ENCODE results near the gene ADCY10.

Gene ADCY10

GRCh38 chr1:167767761-167768160 is 146.2 kb downstream of the ADCY10 start:
- no peaks in the 10 kb centered on the region for H3K9me3 ChIP-seq (ENCODE audit: low read length)
- no peak for TF ChIP-seq EZH2 (IDR thresholded peaks at IDR 0.05; ENCODE audit: borderline replicate concordance, low read length)
- TF ChIP-seq, protein P1, sequence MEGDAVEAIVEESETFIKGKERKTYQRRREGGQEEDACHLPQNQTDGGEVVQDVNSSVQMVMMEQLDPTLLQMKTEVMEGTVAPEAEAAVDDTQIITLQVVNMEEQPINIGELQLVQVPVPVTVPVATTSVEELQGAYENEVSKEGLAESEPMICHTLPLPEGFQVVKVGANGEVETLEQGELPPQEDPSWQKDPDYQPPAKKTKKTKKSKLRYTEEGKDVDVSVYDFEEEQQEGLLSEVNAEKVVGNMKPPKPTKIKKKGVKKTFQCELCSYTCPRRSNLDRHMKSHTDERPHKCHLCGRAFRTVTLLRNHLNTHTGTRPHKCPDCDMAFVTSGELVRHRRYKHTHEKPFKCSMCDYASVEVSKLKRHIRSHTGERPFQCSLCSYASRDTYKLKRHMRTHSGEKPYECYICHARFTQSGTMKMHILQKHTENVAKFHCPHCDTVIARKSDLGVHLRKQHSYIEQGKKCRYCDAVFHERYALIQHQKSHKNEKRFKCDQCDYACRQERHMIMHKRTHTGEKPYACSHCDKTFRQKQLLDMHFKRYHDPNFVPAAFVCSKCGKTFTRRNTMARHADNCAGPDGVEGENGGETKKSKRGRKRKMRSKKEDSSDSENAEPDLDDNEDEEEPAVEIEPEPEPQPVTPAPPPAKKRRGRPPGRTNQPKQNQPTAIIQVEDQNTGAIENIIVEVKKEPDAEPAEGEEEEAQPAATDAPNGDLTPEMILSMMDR (IDR thresholded peaks at IDR 0.05; ENCODE audit: low read length), result no peak
- H3K9me2 ChIP-seq (ENCODE audit: low read depth, low read length), result no peaks in the 10 kb centered on the region
- no peak overlapping the region for H2AFZ ChIP-seq (ENCODE audit: low read length)
- no peak overlapping the region for H3K9ac ChIP-seq (ENCODE audit: low read length)
- no peak overlapping the region for H3K4me2 ChIP-seq (ENCODE audit: low read length)
- no peaks in the 10 kb centered on the region for H3K27me3 ChIP-seq (ENCODE audit: insufficient read depth, low read length)
- no peaks in the 10 kb centered on the region for H3K4me1 ChIP-seq (ENCODE audit: insufficient read depth, low read length, severe bottlenecking)
- H3K36me3 ChIP-seq (ENCODE audit: insufficient read depth, low read length), result peaks cover 64% of the 10 kb centered on the region
- H3K27ac ChIP-seq (ENCODE audit: low read depth, low read length, poor library complexity, severe bottlenecking), result no peak overlapping the region
- H4K20me1 ChIP-seq (ENCODE audit: insufficient read depth, low read length), result no peaks in the 10 kb centered on the region
- H3F3A ChIP-seq (ENCODE audit: insufficient read depth, low read length), result no peaks in the 10 kb centered on the region
- H3K4me3 ChIP-seq (ENCODE audit: low read depth, low read length, poor library complexity, severe bottlenecking), result no peak overlapping the region
- no peaks in the 10 kb centered on the region for H3K79me2 ChIP-seq (ENCODE audit: insufficient read depth, low read length)

GRCh38 chr1:167766538-167766937 is 147.4 kb downstream of the ADCY10 start:
- no peaks in the 10 kb centered on the region for H3K9me3 ChIP-seq (ENCODE audit: low read length)
- no peaks in the 10 kb centered on the region for H3K9me2 ChIP-seq (ENCODE audit: low read depth, low read length)
- no peak overlapping the region for H2AFZ ChIP-seq (ENCODE audit: low read length)
- H3K4me1 ChIP-seq (ENCODE audit: insufficient read depth, low read length, severe bottlenecking), result no peaks in the 10 kb centered on the region
- H3K36me3 ChIP-seq (ENCODE audit: insufficient read depth, low read length), result peaks cover 51% of the 10 kb centered on the region
- H3K9ac ChIP-seq (ENCODE audit: low read length), result no peak overlapping the region
- H3K27me3 ChIP-seq (ENCODE audit: insufficient read depth, low read length), result no peaks in the 10 kb centered on the region
- H3K79me2 ChIP-seq (ENCODE audit: insufficient read depth, low read length), result no peaks in the 10 kb centered on the region
- H3F3A ChIP-seq (ENCODE audit: insufficient read depth, low read length), result no peaks in the 10 kb centered on the region
- no peak overlapping the region for H3K27ac ChIP-seq (ENCODE audit: low read depth, low read length, poor library complexity, severe bottlenecking)
- no peak overlapping the region for H3K4me3 ChIP-seq (ENCODE audit: low read depth, low read length, poor library complexity, severe bottlenecking)
- no peaks in the 10 kb centered on the region for H4K20me1 ChIP-seq (ENCODE audit: insufficient read depth, low read length)
- H3K4me2 ChIP-seq (ENCODE audit: low read length), result no peak overlapping the region
- TF ChIP-seq EZH2 (IDR thresholded peaks at IDR 0.05; ENCODE audit: borderline replicate concordance, low read length), result no peak
- TF ChIP-seq, protein P1 (IDR thresholded peaks at IDR 0.05; ENCODE audit: low read length), result no peak

DNA sequence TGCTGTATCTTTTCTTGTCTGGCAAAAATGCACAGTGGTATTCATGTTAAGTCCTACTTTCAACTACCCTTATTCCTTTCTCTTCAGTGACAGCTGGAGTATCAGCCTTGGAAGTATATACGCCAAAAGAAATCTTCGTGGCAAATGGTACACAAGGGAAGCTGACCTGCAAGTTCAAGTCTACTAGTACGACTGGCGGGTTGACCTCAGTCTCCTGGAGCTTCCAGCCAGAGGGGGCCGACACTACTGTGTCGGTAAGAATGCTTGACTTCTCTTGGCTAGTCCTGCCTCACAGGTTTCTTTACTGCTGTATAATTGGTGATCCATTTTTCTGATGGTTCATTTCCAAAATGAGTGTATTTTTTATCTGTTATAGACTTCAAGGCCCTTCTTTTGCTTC is 148.4 kb downstream of the ADCY10 start:
- Histone ChIP-seq H3K9me2 (ENCODE audit: low read depth, low read length) (no peaks in the 10 kb centered on the region), H3K9me3 (ENCODE audit: low read length) (no peaks in the 10 kb centered on the region), H3K9ac (ENCODE audit: low read length) (no peak overlapping the region), H3K27me3 (ENCODE audit: insufficient read depth, low read length) (no peaks in the 10 kb centered on the region), H3K4me3 (ENCODE audit: low read depth, low read length, poor library complexity, severe bottlenecking) (no peak overlapping the region), H3K27ac (ENCODE audit: low read depth, low read length, poor library complexity, severe bottlenecking) (no peak overlapping the region), H4K20me1 (ENCODE audit: insufficient read depth, low read length) (no peaks in the 10 kb centered on the region), H3K4me2 (ENCODE audit: low read length) (no peak overlapping the region), H3K36me3 (ENCODE audit: insufficient read depth, low read length) (peaks cover 47% of the 10 kb centered on the region), H3F3A (ENCODE audit: insufficient read depth, low read length) (no peaks in the 10 kb centered on the region), H3K4me1 (ENCODE audit: insufficient read depth, low read length, severe bottlenecking) (no peaks in the 10 kb centered on the region), H3K79me2 (ENCODE audit: insufficient read depth, low read length) (no peaks in the 10 kb centered on the region), H2AFZ (ENCODE audit: low read length) (no peak overlapping the region)
- TF ChIP-seq, protein P1 (IDR thresholded peaks at IDR 0.05; ENCODE audit: low read length), result no peak
- no peak for TF ChIP-seq EZH2 (IDR thresholded peaks at IDR 0.05; ENCODE audit: borderline replicate concordance, low read length)

Measured in OCI-LY1 (cell line).